ENCODE measurements around the gene ENTPD3. TPM values are rescaled to one million over a fixed set of nuclear protein-coding genes. Genes with fewer than 3 reads are reported as not detected.

The ENTPD3 gene
- total RNA-seq (2022; extraction: Qiagen RNA extraction; ENCODE audit: low read depth) = not detected in 5 replicates

GRCh38 chr3:40387001-40387894, at the start of gene ENTPD3:
Gene ENTPD3 (plus strand): TSS chr3:40387184. CDS start chr3:40388058, 874 bp downstream.

GRCh38 chr3:40456940-40457823, 70.2 kb downstream of the ENTPD3 start, which contains the start of gene RPL14:
Gene RPL14 (plus strand): TSS chr3:40457339. CDS start chr3:40457472, 133 bp downstream.

GRCh38 chr3:40476478-40477470, 89.8 kb downstream of the ENTPD3 start, which contains the start of gene ZNF619:
Gene ZNF619 (plus strand): TSS chr3:40477122. CDS start chr3:40477980, 858 bp downstream.

Other genes with a start within 250 kb of the ENTPD3 start
- 51.5 to 79.1 TPM (median 58.3 TPM) in 5 replicates for gene EIF1B, start 77.5 kb upstream of the ENTPD3 start, total RNA-seq (2022; extraction: Qiagen RNA extraction; ENCODE audit: low read depth)
- 727 to 823 TPM (median 727 TPM) in 5 replicates for gene RPL14, start 70.2 kb downstream of the ENTPD3 start, total RNA-seq (2022; extraction: Qiagen RNA extraction; ENCODE audit: low read depth)
- 1.6 to 2.8 TPM (median 1.8 TPM) in 5 replicates for gene ZNF619, start 89.9 kb downstream of the ENTPD3 start, total RNA-seq (2022; extraction: Qiagen RNA extraction; ENCODE audit: low read depth)
- gene ZNF620, start 118.9 kb downstream of the ENTPD3 start, total RNA-seq (2022; extraction: Qiagen RNA extraction; ENCODE audit: low read depth) = 1.4 to 2.2 TPM (median 1.6 TPM) in 5 replicates
- 6.2 to 8.1 TPM (median 7.4 TPM) in 5 replicates for gene ZNF621, start 137.8 kb downstream of the ENTPD3 start, total RNA-seq (2022; extraction: Qiagen RNA extraction; ENCODE audit: low read depth)

Data from A549 treated with ZK216348 at 1 μM for 4 hours (cell line).